Activated CD4-positive, alpha-beta T cell treated with anti-CD3 and anti-CD28 coated beads, Interleukin-10, Interleukin-2, amounts not matched to agents 100 ng/mL and 50 ng/mL, durations not matched to agents 16 hours and 8 hours (primary cell): ENCODE results near the gene ATF4.
A peak's percentile ranks its signal among the peaks of the same experiment; 100 is the strongest.
"Not testable (repeated sequence)": the region's sequence is repeated elsewhere in the genome, so short reads cannot be mapped to it uniquely, and the experiment has no call there.

Experiments used
- DNase-seq: peaks from one replicate; pipeline ENCODE4 v3.0.0-alpha.2; 2020

Gene ATF4

DNA sequence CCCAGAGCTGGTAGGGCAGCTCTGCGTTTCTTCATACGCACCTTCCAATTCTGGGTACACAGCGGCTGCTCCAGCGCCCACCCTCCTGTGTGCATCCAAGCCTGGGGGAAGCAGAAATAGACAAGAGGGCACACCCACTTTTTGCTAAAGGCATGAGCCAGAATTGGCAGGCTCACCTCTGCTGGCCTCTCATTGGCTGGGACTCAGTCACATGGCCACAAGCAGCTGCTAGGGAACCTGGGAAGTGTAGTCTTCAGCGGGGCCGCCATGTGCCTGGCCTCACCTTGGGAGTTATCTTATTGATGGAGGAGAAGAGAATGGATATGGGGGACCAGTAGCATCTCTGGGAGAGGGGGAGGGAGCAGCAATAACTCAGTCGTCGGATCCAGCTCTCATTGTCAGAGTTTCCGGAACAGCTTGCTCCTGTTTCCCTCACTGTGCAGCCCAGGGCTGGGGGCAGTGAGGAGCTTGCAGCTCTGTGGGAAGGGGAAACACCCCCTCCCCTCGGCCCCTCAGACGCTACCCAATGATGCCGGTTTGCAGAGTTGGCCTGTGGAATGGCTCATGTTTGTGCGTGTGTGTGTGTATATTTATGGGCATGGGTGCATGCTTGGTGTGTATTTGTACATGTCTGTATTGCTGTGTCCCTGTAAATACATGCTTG lies 30.1 kb upstream of the ATF4 start:
- DNase-seq, result peak; percentile 89

DNA sequence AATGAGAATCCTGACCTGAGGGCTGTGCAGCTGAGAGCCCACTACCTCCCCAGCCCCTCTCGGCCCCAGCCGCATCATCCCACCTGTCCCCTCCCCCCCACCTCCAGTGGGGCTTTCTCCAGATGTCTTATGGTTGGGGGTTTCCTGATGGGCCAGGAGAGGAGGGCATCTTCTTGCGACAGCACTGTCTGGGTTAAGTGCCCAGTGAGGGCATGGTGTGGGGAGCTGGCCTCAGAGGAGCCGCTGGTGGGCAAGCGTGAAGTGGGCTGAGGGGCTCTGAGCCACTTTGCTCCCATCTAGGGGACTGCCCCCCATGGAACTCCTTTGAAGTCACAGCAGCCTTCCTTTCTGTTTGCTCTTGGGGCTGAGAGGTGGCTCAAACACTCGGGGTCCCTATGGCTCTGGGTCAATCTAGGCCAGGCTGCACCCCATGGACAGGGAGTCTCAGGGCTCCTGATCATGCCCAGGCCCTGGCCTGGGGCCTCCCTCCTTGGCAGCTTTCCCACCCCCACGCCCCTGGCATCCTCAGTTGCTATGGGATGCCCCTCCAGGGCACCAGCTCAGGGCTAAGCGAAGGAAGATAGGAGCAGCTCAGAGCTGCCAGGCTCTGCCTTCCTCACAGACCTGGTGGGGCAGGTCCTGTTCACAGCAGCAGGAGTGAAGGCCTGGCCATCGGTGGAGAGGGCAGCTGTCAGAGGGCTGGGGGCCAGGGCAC lies 29.2 kb upstream of the ATF4 start:
- no peak for DNase-seq

DNA sequence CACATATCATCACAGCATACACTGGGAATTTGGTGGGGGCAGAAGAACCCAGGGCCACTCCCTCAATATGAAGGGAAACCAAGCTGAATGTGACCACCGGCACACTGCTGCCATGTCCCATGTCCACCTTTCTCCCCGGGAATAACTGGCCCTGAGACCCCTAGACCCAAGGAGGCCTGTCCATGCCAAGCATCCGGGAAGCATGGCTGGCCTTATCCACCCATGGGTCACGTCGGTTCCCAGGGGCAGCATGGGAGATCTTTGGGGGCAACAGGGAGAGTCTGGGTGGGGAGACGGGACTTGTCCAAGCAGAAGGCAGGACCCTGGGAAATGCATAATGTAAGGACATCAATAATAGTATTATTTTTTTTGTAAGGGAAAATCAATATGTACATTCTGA lies 28.7 kb upstream of the ATF4 start:
- no peak for DNase-seq

DNA sequence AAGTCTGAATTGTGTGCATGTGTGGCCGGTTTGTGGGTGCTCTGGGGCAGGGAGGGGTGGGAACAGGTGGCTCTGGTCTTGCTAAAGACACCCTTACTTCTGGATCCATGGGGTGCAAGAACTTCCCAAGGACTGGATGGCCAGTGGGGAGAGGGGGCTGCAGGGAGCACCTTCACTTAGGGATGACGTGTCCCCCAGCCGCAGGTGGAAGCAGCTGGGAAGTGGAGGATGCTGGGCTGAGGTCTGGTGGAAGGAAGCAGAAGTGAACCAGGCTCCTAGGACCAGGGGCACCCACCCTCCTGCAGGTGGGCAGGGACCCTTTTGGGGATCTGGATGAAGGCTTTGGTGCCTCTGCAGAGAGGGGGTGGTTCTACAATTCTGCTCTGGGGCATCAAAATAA lies 28.2 kb upstream of the ATF4 start:
- DNase-seq, result no peak

DNA sequence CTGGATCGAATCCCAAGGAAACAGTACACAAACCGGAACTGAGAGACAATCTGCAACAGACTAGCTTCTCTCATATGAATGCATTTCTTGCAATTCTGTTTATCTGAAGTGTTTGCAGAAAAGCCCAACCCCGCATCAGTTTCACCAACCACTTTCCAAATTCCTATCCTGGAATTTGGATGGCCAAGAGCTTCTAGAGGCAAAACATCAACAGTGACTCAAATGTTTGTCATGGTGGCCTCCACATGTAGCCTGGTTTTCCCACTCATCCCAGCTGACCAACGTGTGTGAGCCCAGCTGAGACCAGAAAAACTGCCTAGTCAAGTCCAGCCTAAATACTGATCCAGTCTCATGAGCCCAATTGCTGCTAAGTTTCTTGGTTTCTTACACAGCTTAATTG lies 26.6 kb upstream of the ATF4 start:
- DNase-seq, result no peak

DNA sequence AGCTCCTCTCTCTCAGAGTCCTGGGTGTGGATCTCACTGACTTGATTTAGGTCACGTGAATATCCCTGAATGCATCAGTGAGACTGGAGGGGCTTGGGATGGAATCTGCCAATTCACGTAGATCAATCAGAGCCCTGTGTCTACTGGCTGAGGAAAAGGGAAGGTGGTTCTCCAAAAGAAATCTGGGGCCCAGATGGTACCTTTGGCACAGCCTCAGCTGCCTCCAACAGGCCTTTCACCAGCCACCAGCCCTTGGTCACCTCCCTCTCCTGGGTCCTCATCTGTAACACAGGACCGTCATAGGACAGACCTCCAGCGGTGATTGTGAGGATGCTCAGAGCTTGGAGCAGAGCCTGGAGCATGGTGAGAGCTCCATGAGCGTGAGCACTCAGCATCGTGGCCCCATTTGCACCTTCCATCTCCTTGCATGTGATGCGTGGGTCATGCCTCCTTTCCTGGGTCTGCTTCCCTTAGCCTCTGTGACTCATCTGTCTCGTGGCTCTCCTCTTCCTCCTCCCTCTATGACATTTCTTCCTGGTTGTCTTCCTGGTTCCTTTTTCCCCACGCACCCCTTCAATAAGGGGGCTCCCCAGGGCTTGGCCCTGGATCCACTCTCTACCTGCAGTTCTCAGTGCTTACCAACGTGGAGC lies 25.8 kb upstream of the ATF4 start:
- no peak for DNase-seq

DNA sequence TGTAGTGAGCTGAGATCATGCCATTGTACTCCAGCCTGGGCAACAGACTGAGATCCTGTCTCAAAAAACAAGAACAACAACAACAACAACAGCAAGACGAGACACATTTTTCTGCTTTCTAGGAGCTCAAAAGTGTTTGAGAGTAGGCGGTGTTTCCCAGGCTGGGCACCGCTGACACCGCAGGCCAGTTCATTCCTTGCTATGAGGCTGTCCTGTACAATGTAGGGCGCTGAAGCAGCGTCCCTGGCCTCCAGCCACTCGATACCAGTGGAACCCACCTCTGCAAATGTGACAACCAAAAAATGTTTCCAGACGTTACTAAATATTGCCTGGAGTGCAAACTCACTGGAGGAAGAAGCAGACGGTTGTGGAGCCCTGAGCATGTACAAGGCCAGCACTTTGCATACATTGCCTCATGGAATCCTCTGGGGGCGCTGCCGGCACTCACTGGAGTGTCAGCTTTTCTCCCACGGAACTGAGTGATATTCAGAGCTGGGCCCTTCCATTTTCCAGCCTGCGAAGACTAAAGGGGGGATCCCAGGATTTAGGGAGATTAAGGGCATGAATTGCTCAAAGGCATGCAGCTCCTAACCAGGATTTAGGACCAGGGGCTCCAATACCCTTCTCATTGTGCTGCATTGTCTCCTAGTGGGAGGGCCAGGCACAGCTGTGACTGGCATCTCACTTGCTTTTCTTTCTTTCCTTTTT lies 24.1 kb upstream of the ATF4 start:
- DNase-seq, result peak; percentile 63

DNA sequence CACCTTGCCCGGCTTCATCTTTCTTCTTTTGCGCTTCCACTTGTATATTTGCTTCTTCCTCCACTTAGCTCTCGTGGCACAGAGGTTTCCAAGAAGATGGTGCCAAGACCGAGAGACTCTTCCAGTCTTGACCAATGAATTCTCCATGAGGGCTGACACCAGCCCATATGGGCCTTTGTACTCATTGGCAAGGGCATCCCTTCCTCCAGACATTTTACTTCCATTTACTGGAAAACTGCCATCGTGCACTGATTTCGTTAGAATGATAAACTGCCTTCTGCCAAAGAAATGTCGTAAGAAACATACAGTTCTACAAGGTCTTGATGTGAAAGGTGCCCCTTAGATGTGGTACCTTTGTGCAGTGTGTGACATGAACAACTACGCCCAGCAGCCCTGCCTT lies 22.9 kb upstream of the ATF4 start:
- DNase-seq, result no peak

DNA sequence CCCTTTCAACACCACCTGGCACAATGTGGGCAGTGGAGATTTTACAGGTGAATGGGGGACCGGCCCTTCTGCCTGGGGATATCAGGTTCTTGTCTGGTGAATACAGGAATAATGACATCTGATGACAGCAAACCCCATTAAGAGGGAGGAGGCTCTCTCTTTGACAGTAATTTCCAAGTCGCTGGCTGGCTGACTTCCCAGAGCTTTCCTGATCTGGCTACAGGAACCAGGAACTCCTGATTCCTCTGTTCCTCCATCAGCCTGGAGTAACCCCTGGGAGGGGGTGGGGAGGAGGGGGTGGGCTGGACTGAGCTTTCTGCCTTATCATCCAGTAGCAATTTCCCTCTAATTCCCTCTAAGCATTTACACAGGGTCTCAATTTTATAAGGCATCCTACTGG lies 22.0 kb upstream of the ATF4 start:
- no peak for DNase-seq

DNA sequence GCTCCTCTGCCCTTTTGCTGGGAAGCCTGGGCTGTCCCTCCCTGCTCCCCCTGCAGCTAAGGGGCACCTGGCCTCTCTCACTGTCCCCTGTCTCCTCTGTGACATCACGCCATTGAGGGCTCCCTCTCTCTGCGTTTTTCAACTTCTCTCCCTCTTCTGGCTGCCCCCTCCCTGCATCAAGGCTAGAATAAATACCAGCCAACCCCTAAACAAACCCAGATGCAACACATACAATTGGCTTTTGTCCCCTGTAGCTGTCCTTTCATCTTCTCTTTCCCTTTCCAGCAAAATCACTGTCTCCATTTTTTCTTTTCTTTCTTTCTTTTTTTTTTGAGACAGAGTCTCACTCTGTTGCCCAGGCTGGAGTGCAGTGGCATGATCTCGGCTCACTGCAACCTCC lies 21.6 kb upstream of the ATF4 start:
- DNase-seq, result no peak

DNA sequence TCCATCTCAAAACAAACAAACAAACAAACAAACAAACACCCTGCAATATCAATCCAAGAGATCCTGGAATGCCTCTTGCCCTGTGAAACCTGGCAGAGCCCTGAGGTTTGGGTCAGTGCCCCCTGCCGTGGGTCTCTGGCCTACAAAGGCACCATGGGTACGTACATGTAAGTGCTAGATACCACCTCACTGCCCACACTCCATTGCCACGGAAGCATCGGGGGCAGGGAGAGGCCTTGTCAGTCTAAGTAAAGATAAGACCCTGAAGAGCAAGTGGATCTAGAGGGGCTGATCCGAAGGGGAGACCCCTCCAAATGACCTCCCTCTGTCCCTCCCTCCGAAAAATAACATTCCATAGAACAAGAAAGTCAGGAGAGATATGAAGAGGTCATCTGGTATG lies 20.3 kb upstream of the ATF4 start:
- no peak for DNase-seq

DNA sequence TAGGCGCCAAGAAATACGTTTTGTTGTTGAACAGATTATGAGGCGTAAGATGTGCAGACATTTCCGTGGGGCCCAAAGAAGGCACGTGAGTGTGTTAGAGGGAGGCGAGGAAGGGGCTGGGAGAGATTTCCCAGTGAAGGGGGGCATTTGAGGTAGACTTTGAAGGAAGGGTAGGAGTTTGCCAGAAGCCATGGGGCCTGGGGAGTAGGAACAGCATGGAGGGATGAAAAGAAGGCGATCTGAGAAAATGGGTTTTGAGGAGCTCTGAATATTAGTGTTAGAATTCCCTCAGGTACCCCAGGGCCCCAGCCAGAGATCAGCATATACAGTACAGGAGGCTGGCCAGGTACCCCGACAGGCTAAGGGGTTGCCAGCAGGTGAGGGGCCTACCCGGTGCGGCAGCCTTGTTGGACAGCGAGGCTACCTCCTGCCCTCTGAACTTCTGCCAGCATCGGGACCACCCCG lies 18.7 kb upstream of the ATF4 start:
- no peak for DNase-seq

DNA sequence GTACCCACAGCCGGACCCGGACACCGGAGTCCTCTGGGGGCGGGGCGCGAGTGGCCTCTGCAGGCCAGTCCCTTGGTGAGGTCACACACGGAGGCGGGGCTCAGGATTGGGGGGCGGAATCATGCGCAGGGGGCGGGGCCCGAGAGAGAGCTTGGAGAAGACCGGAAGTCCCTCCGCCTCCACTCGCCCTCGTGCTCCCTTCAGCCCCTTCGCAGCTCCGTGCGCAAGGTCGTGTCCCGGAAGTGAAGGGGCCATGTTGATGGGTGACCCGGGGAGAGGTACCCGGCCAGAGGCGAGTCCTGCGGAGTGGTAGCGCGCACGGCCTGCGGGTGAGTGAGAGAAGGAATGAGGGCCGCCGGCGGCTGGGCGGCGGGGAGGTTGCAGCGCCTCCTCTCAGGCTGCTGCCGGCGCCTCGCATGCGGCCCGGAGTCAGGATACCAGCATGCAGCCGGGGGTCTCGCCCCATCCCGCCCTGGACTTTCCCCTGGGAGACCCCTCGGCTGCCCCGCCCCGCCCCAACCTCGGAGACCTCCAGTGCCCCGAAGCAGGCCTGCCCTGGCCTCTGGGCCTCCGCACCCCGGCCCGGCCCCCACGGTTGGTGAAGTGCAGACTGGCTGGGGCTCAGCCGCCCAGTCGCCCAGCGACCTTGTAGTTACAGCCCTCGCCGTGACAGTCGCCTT lies 18.1 kb upstream of the ATF4 start, which contains the start of gene MIEF1:
MIEF1 (plus strand) TSS at position 182 of the 680 bp plus-strand sequence. CDS start 9,005 bp downstream, outside the sequence.
- DNase-seq, result peak; percentile 97

DNA sequence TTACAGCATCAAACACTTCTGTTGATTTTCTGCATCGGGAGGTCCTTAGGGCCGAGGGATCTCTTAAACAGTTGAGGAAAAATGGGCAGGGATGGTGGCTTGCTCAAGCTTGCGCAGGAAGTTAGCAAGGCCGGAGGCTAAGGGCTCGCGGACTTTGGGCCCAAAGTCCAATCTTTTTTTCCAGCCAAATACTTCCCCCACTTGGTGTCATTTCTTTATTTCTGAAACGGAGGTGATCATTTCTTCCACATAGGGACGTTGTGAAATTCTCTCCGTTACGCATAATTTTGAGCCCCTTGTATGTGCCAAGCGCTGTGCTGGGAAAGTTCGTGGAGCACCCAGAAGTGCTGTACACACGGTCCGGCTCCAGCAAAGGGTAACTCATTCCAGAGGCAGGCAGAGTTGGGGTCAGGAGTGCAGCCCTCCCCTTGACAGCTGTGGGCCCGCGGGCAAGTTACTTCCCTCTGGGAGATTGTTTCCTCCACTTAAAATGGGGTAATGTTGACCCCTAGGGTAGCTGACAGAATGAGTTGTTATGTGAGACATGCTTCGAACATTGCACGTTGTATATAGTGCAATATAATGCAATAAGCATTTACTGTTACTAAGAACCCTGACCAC lies 17.5 kb upstream of the ATF4 start:
- DNase-seq, result no peak

DNA sequence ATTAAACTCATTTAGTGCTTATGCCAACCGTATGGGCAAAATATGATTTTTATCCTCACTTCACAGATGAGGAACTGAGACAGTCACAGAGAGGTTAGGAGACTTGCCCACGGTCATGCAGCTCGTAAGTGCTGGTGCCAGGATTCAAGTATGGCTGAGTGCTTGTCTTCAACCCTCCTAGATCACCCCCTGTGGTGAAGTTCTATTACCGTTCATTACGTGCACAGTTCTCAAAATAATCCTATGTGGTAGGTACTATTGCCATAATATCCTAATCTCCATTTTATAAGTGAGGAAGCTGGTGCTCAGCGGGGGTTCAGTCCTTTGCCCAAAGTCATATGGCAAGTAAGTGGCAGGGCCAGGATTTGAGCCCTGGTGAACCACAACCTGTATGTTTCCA lies 16.7 kb upstream of the ATF4 start:
- no peak for DNase-seq

DNA sequence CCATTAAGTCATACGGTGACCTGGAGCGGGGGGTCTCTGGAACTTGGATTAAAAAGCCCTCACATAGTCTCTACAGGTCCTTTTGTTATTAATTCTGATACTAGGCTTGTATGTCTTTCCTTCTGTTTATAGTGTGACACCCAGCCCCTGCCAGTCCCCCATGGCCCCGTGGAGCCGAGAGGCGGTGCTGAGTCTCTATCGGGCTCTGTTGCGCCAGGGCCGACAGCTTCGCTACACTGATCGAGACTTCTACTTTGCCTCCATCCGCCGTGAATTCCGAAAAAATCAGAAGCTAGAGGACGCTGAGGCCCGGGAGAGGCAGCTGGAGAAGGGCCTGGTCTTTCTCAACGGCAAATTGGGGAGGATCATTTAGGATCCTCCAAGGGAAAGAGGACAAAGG lies 16.3 kb upstream of the ATF4 start:
- DNase-seq, result no peak

DNA sequence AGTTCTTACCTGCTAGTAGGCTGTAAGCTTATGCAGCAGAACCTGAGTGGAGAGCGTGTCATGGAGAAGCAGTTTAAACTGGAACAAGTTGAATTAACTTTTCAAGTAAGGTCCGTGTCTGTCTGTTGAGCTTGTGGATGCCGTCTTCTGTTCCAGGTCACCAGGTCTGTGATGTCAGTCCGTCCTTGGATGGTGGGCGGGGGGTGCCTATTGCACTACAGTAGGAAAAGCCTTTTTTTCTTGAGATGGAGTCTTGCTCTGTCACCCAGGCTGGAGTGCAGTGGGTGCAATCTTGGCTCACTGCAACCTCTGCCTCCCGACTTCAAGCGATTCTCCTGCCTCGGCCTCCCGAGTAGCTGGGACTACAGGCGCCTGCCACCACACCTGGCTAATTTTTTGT lies 13.3 kb upstream of the ATF4 start:
- DNase-seq, result not testable (repeated sequence)

DNA sequence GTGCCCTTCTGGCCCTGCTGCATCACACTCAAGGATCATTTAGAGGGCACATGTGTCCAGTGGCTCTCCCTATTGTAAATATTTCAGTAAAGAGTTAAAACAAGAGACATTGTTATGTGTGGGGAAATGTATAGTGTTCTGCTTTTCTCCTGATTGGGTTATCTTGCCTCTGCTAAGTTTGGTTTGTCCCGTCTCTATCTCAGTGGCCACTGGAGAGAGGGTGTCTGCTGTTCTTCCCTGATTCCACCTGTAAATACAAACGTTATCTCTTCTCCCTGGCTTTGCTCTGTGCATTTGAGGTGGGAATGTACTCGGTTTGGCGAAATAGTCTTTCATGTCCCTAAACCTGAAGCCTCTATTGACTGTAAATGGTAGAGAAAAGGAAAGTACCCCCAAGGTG lies 12.0 kb upstream of the ATF4 start:
- no peak for DNase-seq

DNA sequence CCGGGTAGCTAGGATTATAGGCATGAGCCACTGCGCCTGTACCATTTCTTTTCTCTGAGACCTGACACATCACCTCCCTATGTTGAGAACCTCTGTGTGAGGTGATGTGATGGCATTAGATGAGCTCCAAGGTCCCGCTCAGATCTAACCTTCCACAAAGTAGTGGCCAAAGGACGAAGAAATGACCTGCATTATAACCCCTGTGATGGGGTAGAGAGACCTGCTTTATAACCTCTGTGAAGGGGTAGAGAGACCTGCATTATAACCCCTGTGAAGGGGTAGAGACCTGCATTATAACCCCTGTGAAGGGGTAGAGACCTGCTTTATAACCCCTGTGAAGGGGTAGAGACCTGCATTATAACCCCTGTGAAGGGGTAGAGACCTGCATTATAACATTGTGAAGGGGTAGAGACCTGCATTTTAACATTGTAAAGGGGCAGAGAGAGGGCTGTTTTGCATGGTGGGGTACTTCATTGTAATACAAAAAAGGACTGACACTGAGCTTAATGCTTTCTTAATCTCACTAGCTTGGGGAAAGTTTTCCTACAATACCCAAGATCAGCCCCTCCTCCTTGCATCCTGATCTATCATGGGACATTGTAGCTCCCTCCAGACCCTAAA lies 9.7 kb upstream of the ATF4 start:
- no peak for DNase-seq

DNA sequence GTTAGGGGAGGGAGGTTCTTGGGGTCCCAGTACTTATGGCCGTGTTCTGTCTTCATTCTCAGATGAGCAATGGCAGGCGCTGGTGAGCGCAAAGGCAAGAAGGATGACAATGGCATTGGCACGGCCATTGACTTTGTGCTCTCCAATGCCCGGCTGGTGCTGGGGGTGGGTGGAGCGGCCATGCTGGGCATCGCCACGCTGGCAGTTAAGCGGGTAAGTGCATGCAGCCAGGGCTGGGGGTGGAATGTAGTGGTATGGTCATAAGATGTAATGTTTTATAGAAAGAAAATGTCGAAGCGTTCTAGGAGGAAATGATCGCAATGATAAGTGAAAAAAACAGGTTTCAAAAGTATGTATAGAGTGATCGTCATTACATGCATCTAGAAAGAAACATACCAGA lies 9.1 kb upstream of the ATF4 start:
- DNase-seq, result no peak

DNA sequence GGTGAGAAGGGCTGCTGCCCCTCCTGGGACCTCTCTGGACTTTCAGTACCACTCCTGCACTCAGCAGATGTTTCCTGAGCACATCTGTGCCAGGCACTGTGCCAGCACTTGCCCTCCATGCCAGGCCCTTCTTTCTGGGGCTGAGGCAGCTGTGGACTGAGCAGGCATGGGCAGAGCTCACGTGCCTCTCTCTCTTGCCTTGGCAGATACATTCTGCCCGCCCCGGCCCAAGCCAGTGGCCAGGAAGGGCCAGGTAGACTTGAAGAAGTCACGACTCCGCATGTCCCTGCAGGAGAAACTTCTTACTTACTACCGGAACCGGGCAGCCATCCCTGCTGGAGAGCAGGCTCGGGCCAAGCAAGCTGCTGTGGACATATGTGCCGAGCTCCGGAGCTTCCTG lies 8.3 kb upstream of the ATF4 start:
- no peak for DNase-seq

DNA sequence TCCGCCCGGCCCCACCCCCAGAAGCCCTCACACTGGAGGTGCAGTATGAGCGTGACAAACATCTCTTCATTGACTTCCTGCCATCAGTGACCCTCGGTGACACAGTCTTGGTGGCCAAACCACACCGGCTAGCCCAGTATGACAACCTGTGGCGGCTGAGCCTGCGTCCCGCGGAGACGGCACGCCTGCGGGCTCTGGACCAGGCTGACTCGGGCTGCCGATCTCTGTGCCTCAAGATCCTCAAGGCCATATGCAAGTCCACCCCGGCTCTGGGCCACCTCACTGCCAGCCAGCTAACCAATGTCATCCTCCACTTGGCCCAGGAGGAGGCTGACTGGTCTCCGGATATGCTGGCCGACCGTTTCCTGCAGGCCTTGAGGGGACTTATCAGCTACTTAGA lies 6.6 kb upstream of the ATF4 start:
- no peak for DNase-seq
